ENCODE results near the gene NPTX2. TPM values are rescaled to one million over a fixed set of nuclear protein-coding genes. Genes with fewer than 3 reads are reported as not detected.

NPTX2 gene
- total RNA-seq (1 to 10 TPM in 1 of 2 donors, under 1 TPM in 1; 0.46 to 2.3 TPM), polyA plus RNA-seq (under 1 TPM; 0.41 to 0.81 TPM)
- long read RNA-seq, donor 1 = 0 reads
- long read RNA-seq, donor 2 = 0 reads
- long read RNA-seq, donor 3 = 0 reads
- long read RNA-seq, donor 4 = 0 reads
- long read RNA-seq, donor 5 = 0 reads

DNA sequence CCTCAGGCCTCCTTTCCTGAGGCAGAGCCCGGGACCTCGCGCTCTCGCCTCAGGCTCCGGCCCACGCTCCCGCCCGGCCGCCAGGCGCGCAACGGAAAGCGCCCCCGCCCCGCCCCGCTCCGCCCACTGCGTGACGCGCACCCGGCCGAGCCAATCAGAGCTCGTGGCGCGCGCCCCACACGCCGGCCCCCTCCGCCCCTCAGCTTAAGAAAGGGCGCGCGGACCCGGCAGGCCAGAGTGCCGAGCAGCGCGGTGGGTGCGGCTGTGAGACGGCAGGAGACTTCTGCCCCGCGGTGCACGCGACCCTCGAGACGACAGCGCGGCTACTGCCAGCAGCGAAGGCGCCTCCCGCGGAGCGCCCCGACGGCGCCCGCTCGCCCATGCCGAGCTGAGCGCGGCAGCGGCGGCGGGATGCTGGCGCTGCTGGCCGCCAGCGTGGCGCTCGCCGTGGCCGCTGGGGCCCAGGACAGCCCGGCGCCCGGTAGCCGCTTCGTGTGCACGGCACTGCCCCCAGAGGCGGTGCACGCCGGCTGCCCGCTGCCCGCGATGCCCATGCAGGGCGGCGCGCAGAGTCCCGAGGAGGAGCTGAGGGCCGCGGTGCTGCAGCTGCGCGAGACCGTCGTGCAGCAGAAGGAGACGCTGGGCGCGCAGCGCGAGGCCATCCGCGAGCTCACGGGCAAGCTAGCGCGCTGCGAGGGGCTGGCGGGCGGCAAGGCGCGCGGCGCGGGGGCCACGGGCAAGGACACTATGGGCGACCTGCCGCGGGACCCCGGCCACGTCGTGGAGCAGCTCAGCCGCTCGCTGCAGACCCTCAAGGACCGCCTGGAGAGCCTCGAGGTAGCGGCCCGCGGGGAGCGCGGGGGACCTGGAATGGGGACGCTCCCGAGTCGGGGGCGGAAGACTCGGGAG is at the start of gene NPTX2:
NPTX2 (plus strand) TSS at position 235 of the 909 bp plus-strand sequence; CDS start at position 412, 177 bp downstream.
- Histone ChIP-seq H3K4me3 (no peak within 1 kb of the TSS), H3K9ac (ENCODE audit: insufficient read depth in 1 of 2, low read length in 2 of 2) (no peak within 1 kb of the TSS), H3K27me3 (ENCODE audit: control insufficient read depth in 3 of 3, insufficient read depth in 3 of 3, low read length in 2 of 3) (peaks cover 9 to 59% (median 42%) of the 10 kb centered on the region in 3 donors), H3K4me1 (ENCODE audit: control insufficient read depth in 5 of 5, insufficient read depth in 5 of 5, low read length in 5 of 5) (peaks cover 0 to 15% (median 0%) of the 10 kb centered on the region in 5 donors), H3K36me3 (ENCODE audit: control insufficient read depth in 4 of 4, insufficient read depth in 4 of 4, low read length in 4 of 4) (no peaks in the 10 kb centered on the region), H3K27ac (ENCODE audit: low read depth in 1 of 2, low read length in 1 of 2) (no peak within 1 kb of the TSS), H3K9me3 (ENCODE audit: control insufficient read depth in 4 of 4, insufficient read depth in 3 of 4, low read length in 3 of 4) (peaks cover 0 to 8% (median 0%) of the 10 kb centered on the region in 4 donors)
- TF ChIP-seq, protein P1, sequence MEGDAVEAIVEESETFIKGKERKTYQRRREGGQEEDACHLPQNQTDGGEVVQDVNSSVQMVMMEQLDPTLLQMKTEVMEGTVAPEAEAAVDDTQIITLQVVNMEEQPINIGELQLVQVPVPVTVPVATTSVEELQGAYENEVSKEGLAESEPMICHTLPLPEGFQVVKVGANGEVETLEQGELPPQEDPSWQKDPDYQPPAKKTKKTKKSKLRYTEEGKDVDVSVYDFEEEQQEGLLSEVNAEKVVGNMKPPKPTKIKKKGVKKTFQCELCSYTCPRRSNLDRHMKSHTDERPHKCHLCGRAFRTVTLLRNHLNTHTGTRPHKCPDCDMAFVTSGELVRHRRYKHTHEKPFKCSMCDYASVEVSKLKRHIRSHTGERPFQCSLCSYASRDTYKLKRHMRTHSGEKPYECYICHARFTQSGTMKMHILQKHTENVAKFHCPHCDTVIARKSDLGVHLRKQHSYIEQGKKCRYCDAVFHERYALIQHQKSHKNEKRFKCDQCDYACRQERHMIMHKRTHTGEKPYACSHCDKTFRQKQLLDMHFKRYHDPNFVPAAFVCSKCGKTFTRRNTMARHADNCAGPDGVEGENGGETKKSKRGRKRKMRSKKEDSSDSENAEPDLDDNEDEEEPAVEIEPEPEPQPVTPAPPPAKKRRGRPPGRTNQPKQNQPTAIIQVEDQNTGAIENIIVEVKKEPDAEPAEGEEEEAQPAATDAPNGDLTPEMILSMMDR (IDR thresholded peaks at IDR 0.05; ENCODE audit: control extremely low read depth, extremely low read depth) = no peak
- no peak for ATAC-seq (ENCODE audit: insufficient read depth, low FRiP score)
- 2 to 4% methylated on average over 90 to 130 of the region's 130 CpGs for WGBS, 2 donors
- peak; percentile 11 to 39 (median 15) for DNase-seq

DNA sequence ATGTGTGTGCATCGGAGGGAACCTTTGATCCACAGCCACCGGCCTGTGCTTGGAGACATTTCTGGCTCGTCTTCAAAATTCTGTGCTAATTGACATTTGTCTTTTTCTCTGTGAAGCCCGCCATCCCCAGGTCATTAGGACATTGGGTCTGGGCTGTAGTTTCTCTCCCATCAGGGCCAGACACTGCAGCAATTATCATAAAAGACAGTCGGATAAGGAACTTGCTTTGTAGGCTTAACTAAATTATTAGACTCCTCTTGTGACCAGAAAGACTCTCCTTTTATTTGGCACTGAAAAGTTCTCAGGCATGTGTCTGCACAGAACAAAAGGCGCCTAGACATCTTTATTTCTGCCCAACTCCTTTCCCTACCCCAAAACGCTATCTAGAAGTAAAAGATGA is 49.1 kb upstream of the NPTX2 start:
- H3K27ac ChIP-seq (ENCODE audit: low read depth in 1 of 2, low read length in 1 of 2) = no peak overlapping the region
- no peak for ATAC-seq (ENCODE audit: insufficient read depth, low FRiP score)
- no peak for DNase-seq
- TF ChIP-seq, protein P1 (IDR thresholded peaks at IDR 0.05; ENCODE audit: control extremely low read depth, extremely low read depth) = no peak
- H3K9me3 ChIP-seq (ENCODE audit: control insufficient read depth in 4 of 4, insufficient read depth in 3 of 4, low read length in 3 of 4) = peaks cover 0 to 11% (median under 1%) of the 10 kb centered on the region in 4 donors
- H3K4me3 ChIP-seq = no peak overlapping the region
- H3K9ac ChIP-seq (ENCODE audit: insufficient read depth in 1 of 2, low read length in 2 of 2) = no peak overlapping the region
- no peaks in the 10 kb centered on the region for H3K36me3 ChIP-seq (ENCODE audit: control insufficient read depth in 4 of 4, insufficient read depth in 4 of 4, low read length in 4 of 4)
- peaks cover 0 to 3% (median 0%) of the 10 kb centered on the region in 3 donors for H3K27me3 ChIP-seq (ENCODE audit: control insufficient read depth in 3 of 3, insufficient read depth in 3 of 3, low read length in 2 of 3)
- H3K4me1 ChIP-seq (ENCODE audit: control insufficient read depth in 5 of 5, insufficient read depth in 5 of 5, low read length in 5 of 5) = no peaks in the 10 kb centered on the region
- WGBS, 2 donors = 86 to 91% methylated on average over 7 of the region's 7 CpGs

DNA sequence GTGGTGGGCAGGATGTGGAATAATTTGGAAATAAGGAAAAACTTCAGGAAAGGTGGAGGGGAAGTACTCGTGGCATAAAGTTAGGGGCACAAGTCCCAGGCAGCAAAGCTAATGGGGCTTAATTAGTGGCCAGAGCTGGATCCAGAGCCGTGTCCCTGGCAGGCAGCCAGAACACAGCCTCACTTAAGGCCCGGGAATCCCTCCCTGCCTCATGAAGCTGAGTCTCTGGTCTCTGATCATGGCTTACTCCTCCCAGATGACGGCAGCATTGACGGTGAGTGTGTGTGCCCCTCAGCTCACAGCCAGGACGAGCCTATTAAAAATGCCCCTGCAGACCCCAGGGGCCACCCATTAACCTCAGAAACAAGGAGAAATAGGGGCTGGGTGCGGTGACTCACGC is 48.2 kb upstream of the NPTX2 start:
- WGBS, 2 donors = 66 to 69% methylated on average over 8 of the region's 8 CpGs

More for the DNA sequence above, 48.2 kb upstream of the NPTX2 start:
- TF ChIP-seq, protein P1 (IDR thresholded peaks at IDR 0.05; ENCODE audit: control extremely low read depth, extremely low read depth) = no peak
- Histone ChIP-seq H3K9me3 (ENCODE audit: control insufficient read depth in 4 of 4, insufficient read depth in 3 of 4, low read length in 3 of 4) (peaks cover 0 to 8% (median under 1%) of the 10 kb centered on the region in 4 donors), H3K4me1 (ENCODE audit: control insufficient read depth in 5 of 5, insufficient read depth in 5 of 5, low read length in 5 of 5) (no peaks in the 10 kb centered on the region), H3K9ac (ENCODE audit: insufficient read depth in 1 of 2, low read length in 2 of 2) (no peak overlapping the region), H3K4me3 (no peak overlapping the region), H3K27ac (ENCODE audit: low read depth in 1 of 2, low read length in 1 of 2) (no peak overlapping the region), H3K36me3 (ENCODE audit: control insufficient read depth in 4 of 4, insufficient read depth in 4 of 4, low read length in 4 of 4) (no peaks in the 10 kb centered on the region), H3K27me3 (ENCODE audit: control insufficient read depth in 3 of 3, insufficient read depth in 3 of 3, low read length in 2 of 3) (peaks cover 0 to 3% (median 0%) of the 10 kb centered on the region in 3 donors)
- no peak for DNase-seq
- no peak for ATAC-seq (ENCODE audit: insufficient read depth, low FRiP score)
